ENCODE results near the gene ZNF627. TPM values are rescaled to one million over a fixed set of nuclear protein-coding genes. Genes with fewer than 3 reads are reported as not detected.

The ZNF627 gene
- total and polyA plus RNA-seq, 2 of the 8 experiments (the other 6 are each of a cell fraction or from before 2014, with no cell fraction given), result 7.2 to 13.7 TPM

- TF ChIP-seq, protein P1, sequence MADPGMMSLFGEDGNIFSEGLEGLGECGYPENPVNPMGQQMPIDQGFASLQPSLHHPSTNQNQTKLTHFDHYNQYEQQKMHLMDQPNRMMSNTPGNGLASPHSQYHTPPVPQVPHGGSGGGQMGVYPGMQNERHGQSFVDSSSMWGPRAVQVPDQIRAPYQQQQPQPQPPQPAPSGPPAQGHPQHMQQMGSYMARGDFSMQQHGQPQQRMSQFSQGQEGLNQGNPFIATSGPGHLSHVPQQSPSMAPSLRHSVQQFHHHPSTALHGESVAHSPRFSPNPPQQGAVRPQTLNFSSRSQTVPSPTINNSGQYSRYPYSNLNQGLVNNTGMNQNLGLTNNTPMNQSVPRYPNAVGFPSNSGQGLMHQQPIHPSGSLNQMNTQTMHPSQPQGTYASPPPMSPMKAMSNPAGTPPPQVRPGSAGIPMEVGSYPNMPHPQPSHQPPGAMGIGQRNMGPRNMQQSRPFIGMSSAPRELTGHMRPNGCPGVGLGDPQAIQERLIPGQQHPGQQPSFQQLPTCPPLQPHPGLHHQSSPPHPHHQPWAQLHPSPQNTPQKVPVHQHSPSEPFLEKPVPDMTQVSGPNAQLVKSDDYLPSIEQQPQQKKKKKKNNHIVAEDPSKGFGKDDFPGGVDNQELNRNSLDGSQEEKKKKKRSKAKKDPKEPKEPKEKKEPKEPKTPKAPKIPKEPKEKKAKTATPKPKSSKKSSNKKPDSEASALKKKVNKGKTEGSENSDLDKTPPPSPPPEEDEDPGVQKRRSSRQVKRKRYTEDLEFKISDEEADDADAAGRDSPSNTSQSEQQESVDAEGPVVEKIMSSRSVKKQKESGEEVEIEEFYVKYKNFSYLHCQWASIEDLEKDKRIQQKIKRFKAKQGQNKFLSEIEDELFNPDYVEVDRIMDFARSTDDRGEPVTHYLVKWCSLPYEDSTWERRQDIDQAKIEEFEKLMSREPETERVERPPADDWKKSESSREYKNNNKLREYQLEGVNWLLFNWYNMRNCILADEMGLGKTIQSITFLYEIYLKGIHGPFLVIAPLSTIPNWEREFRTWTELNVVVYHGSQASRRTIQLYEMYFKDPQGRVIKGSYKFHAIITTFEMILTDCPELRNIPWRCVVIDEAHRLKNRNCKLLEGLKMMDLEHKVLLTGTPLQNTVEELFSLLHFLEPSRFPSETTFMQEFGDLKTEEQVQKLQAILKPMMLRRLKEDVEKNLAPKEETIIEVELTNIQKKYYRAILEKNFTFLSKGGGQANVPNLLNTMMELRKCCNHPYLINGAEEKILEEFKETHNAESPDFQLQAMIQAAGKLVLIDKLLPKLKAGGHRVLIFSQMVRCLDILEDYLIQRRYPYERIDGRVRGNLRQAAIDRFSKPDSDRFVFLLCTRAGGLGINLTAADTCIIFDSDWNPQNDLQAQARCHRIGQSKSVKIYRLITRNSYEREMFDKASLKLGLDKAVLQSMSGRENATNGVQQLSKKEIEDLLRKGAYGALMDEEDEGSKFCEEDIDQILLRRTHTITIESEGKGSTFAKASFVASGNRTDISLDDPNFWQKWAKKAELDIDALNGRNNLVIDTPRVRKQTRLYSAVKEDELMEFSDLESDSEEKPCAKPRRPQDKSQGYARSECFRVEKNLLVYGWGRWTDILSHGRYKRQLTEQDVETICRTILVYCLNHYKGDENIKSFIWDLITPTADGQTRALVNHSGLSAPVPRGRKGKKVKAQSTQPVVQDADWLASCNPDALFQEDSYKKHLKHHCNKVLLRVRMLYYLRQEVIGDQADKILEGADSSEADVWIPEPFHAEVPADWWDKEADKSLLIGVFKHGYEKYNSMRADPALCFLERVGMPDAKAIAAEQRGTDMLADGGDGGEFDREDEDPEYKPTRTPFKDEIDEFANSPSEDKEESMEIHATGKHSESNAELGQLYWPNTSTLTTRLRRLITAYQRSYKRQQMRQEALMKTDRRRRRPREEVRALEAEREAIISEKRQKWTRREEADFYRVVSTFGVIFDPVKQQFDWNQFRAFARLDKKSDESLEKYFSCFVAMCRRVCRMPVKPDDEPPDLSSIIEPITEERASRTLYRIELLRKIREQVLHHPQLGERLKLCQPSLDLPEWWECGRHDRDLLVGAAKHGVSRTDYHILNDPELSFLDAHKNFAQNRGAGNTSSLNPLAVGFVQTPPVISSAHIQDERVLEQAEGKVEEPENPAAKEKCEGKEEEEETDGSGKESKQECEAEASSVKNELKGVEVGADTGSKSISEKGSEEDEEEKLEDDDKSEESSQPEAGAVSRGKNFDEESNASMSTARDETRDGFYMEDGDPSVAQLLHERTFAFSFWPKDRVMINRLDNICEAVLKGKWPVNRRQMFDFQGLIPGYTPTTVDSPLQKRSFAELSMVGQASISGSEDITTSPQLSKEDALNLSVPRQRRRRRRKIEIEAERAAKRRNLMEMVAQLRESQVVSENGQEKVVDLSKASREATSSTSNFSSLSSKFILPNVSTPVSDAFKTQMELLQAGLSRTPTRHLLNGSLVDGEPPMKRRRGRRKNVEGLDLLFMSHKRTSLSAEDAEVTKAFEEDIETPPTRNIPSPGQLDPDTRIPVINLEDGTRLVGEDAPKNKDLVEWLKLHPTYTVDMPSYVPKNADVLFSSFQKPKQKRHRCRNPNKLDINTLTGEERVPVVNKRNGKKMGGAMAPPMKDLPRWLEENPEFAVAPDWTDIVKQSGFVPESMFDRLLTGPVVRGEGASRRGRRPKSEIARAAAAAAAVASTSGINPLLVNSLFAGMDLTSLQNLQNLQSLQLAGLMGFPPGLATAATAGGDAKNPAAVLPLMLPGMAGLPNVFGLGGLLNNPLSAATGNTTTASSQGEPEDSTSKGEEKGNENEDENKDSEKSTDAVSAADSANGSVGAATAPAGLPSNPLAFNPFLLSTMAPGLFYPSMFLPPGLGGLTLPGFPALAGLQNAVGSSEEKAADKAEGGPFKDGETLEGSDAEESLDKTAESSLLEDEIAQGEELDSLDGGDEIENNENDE (IDR thresholded peaks at IDR 0.05; ENCODE audit: insufficient replicate concordance, low read length), result no peak
- TF ChIP-seq, protein P2, sequence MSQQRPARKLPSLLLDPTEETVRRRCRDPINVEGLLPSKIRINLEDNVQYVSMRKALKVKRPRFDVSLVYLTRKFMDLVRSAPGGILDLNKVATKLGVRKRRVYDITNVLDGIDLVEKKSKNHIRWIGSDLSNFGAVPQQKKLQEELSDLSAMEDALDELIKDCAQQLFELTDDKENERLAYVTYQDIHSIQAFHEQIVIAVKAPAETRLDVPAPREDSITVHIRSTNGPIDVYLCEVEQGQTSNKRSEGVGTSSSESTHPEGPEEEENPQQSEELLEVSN (IDR thresholded peaks at IDR 0.05), result no peak
- TF ChIP-seq CEBPB (IDR thresholded peaks at IDR 0.05; ENCODE audit: low read depth, low read length) (no peak), NANOG (IDR thresholded peaks at IDR 0.05; ENCODE audit: insufficient read depth, low read depth, low read length, poor library complexity, severe bottlenecking) (no peak), JUN (IDR thresholded peaks at IDR 0.05; ENCODE audit: low read depth, low read length) (no peak)
Observed at GRCh38 chr19:11594084-11594483, 3.2 kb upstream of the ZNF627 start (continued).
